ENCODE measurements around the gene SALL3.

SALL3 gene

DNA sequence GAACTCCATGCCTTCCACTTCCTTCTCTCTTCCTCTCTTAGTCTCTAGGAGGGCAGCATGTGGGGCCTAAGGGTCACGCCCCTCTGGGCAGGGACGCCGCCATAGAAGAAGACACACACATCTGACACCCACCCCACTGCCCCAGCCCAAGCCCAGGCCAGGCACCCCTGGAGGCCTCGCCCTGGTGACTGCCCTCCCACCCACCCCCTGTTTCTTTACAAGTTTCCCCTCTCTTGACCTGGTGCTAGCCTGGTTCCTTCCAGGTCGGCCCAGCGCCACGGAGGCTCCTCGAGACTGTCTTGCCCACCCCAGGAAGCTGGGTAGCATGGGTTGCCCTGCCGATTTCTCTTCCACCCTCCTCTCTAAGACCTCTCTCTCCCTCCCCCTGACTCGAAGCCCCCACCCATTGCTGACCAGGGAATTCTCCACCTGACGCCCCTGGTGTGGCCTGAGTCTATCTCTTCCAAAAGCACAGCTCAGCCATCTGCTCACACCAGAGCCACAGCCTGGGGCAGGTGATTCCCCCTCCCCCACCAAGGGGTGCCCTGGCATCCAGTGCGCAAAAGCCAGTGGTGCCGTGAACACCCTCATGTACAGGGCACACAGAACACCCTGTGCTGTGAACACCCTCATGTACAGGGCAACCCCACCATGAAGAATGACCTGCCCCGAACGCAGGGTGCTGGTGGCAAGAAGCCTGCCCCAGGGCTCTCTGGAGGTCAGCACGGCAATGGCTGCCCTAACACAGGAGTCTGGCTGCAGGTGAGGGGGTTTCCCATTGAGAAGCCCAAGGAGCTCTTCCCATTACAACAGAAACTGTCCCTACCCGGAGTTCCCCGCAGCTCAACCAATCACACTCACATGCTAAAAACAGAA, 13.5 kb upstream of the SALL3 start:
- H3K27ac ChIP-seq = no peak overlapping the region
- TF ChIP-seq, protein P1, sequence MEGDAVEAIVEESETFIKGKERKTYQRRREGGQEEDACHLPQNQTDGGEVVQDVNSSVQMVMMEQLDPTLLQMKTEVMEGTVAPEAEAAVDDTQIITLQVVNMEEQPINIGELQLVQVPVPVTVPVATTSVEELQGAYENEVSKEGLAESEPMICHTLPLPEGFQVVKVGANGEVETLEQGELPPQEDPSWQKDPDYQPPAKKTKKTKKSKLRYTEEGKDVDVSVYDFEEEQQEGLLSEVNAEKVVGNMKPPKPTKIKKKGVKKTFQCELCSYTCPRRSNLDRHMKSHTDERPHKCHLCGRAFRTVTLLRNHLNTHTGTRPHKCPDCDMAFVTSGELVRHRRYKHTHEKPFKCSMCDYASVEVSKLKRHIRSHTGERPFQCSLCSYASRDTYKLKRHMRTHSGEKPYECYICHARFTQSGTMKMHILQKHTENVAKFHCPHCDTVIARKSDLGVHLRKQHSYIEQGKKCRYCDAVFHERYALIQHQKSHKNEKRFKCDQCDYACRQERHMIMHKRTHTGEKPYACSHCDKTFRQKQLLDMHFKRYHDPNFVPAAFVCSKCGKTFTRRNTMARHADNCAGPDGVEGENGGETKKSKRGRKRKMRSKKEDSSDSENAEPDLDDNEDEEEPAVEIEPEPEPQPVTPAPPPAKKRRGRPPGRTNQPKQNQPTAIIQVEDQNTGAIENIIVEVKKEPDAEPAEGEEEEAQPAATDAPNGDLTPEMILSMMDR (conservative IDR thresholded peaks at IDR 0.05) = no peak
- no peak for TF ChIP-seq ZFX (IDR thresholded peaks at IDR 0.05)

DNA sequence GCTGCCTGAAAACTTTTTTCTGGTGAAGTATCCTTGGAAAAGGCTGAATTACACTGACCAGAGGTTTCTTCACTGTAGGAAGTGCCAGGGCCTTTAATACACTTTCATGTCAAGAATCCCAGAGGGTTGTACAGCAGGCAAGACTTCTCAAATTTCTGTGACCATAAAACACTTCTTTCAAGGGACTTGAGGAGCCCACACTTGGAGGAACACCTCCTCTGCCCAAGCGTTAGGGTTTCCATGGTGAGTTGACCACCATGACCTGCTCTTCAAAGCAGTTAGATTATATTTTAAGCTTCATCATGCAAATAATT, 12.9 kb upstream of the SALL3 start:
- TF ChIP-seq ZFX (IDR thresholded peaks at IDR 0.05) = no peak
- TF ChIP-seq, protein P1 (conservative IDR thresholded peaks at IDR 0.05) = no peak
- H3K27ac ChIP-seq = no peak overlapping the region

DNA sequence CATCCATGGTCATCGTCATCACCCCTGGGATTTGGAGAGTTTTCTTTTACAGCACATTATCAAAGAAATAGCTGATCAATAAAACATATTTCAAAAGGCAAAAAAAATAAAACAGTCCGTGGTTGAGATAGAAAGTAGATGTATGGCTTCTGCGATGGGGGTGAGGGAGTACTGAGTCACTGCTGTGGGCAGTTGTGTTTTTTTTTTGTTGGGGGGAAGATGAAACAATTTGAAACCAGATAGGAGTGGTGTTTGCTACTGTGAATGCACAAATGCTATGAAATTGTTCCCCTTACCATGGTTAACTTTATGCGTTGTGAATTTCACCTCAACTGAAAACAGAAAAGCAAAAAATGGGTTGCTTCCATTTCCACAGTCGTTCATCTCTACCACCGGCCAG, 11.9 kb upstream of the SALL3 start:
- no peak overlapping the region for H3K27ac ChIP-seq
- TF ChIP-seq, protein P1 (conservative IDR thresholded peaks at IDR 0.05) = no peak
- no peak for TF ChIP-seq ZFX (IDR thresholded peaks at IDR 0.05)

DNA sequence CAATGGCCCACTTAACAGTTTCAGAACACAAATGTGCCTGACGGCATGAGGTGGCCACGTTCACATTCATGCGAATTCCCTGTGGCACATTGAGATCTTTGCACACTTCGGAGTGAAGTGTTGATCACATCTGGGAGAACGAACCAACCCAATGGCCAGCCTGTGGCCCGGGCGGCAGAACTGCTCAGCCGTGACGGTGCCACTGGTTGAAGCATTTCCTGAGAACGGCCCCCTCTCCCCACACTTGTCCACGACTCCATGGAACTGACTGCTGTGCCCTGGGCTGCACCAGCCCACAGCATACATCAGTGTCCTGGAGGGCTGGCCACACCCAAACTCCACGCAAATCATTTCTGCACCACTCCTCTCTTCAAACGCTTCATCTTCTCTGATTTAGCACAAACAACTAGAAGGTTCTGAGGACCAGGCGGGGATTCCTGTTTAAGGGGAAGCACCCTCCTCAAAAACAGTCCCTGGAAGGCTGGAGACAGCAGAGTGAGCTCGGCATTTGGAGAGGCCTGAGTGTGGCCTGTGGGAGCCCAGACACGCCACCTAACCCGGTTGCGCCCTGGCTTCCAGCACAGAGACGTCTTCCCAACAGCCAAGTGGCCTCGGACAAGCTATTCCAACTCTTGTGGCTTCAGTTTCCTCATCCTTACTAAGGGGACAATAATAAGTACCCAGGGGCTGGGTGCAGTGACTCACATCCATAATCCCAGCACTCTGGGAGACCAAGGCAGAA, 9.9 kb upstream of the SALL3 start:
- TF ChIP-seq, protein P1 (conservative IDR thresholded peaks at IDR 0.05) = no peak
- TF ChIP-seq ZFX (IDR thresholded peaks at IDR 0.05) = no peak
- no peak overlapping the region for H3K27ac ChIP-seq

DNA sequence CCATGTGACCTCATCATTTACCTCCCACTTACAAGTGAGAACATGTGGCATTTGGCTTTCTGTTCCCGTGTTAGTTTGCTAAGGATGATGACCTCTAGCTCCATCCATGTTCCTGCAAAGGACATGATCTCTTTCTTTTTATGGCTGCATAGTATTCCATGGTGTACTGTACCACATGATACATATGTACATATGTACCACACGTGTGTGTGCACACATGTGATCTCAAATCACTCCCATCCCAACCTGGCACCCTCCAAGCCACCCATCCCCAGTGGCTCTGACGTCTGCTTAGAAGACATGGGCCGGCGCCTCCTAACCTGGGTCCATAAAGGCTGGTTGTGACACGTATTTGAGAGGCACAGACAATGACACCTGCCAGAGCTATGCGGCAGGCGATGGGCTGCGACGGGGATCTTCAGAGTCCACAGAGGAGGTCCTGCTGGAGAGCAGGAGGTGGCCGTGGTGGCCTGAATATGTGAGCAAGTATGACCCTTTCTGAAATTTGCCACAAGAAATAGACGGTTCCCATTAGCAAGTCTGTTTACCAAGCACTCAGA, 8.8 kb upstream of the SALL3 start:
- TF ChIP-seq, protein P1 (conservative IDR thresholded peaks at IDR 0.05) = no peak
- TF ChIP-seq ZFX (IDR thresholded peaks at IDR 0.05) = no peak
- H3K27ac ChIP-seq = no peak overlapping the region

DNA sequence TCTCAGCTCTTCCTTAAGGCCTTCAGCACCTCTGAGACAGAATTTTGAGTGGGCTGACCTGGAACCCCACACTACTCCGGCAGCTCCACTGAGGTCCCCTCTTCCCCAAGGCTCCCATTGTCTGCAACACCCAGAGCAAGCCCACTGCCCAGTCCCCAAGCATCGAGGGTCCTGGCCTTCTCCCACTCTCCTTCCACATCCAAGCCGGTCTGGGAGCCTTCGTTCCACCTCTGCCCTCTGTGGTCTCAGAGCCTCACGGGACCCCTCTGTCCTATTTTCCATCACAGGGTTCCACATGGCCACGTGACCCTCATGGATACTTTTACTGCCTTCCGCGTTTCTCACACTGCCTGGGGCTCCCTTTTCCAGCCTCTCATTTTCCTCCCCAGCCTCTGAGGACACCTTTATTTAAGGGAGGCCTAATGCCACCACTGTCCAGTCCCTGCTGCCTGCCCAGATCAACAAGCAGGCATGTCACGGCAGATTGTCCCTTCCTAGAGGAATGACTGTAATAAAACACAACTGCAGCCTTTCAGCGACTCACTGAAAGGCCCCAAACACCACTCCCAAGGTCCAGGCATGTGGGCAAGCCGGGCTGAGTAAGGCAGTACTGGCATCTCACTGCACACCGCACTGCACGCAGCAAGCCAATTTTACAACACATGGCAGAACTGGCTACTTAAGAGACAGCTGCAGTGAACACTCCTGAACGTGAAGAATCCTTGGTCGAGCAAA, 7.9 kb upstream of the SALL3 start:
- H3K27ac ChIP-seq = no peak overlapping the region
- TF ChIP-seq ZFX (IDR thresholded peaks at IDR 0.05) = no peak
- TF ChIP-seq, protein P1 (conservative IDR thresholded peaks at IDR 0.05) = no peak

All from C4-2B (cell line).